ENCODE results near the gene C3. TPM values are rescaled to one million over a fixed set of nuclear protein-coding genes. Genes with fewer than 3 reads are reported as not detected.
"Not testable (repeated sequence)": the region's sequence is repeated elsewhere in the genome, so short reads cannot be mapped to it uniquely, and the experiment has no call there.

C3 gene
- total RNA-seq, 1 donor from 2014 or later, result 1,129 TPM

DNA sequence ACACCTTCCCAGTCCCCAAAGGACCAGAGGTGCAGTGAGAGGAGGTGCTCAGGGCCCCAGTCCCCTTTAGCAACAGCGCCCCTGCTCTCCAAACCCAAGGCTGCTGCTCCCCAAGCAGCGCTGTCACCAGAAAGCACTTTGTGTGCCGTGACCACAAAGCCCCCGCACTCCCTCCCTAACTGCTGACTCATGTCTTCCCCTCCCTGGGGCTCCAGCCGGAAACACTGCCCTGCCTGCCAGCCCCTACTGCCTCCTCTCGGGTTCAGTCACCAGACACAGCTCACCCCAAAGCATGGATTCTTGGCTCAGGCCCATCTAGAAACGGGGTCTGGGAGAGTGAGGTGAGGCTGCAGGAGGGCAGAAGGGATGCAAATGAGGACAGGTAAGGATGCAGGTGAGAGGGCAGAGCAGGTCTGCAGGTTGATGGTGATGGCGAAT, 45.6 kb downstream of the C3 start:
- Histone ChIP-seq H3K27me3 (no peaks in the 10 kb centered on the region), H3K4me1 (no peaks in the 10 kb centered on the region), H3K9me3 (no peaks in the 10 kb centered on the region), H3K36me3 (peaks cover 26% of the 10 kb centered on the region), H3K4me3 (no peak overlapping the region), H3K27ac (no peak overlapping the region)
- ATAC-seq, result peak; percentile 67
- TF ChIP-seq, protein P1, sequence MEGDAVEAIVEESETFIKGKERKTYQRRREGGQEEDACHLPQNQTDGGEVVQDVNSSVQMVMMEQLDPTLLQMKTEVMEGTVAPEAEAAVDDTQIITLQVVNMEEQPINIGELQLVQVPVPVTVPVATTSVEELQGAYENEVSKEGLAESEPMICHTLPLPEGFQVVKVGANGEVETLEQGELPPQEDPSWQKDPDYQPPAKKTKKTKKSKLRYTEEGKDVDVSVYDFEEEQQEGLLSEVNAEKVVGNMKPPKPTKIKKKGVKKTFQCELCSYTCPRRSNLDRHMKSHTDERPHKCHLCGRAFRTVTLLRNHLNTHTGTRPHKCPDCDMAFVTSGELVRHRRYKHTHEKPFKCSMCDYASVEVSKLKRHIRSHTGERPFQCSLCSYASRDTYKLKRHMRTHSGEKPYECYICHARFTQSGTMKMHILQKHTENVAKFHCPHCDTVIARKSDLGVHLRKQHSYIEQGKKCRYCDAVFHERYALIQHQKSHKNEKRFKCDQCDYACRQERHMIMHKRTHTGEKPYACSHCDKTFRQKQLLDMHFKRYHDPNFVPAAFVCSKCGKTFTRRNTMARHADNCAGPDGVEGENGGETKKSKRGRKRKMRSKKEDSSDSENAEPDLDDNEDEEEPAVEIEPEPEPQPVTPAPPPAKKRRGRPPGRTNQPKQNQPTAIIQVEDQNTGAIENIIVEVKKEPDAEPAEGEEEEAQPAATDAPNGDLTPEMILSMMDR (IDR thresholded peaks at IDR 0.05), result no peak
- DNase-seq, result peak; percentile 76
- intact Hi-C loops (cut with DNase I), result no loop called here

DNA sequence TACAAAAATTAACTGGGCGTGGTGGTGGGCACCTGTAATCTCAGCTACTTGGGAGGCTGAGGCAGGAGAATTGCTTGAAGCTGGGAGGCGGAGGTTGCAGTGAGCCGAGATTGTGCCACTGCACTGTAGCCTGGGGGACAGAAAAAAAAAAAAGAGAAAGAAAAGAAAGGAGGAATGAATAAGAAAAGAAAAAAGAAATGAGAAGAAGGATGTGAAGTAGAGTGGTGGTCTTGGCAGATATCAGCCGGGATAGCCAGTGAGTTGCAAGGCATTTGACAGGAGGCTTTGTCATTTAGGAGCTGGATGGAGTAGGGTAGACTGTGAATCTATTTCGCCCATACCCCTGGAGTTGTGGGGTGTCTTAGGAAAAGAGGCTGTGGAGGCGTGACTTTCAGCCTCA, 46.0 kb downstream of the C3 start:
- DNase-seq; H3K4me1 ChIP-seq; H3K9me3 ChIP-seq; H3K4me3 ChIP-seq; ATAC-seq; H3K27me3 ChIP-seq; H3K27ac ChIP-seq; intact Hi-C loops (cut with DNase I): not testable (repeated sequence)
- H3K36me3 ChIP-seq, result peaks cover 21% of the 10 kb centered on the region

DNA sequence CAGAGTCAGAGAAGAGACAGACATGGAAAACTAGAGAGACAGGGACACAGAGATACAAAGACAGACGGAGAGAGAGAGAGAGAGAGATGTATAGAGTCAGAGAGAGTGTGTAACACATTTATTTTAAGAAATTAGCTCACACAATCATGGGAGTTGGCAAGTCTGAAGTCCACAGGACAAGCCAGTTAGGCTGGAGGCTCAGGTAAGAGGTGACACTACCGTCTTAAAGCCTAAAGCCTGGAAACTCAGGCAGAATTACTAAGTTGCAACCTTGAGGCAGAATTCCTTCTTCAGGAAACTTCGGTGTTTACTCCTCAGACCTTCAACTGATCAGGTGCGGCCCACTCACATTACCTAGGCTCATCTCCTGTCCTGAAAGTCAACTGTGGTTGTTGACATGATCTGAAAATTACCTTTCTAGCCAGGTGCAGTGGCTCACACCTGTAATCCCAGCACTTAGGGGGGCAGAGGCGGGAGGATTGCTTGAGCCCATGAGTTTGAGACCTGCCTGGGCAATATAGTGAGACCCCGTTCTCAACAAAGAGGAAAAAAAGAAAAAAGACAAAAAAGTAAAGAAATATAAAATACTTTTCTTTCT, 47.7 kb downstream of the C3 start:
- Histone ChIP-seq H3K4me1 (no peaks in the 10 kb centered on the region), H3K27me3 (no peaks in the 10 kb centered on the region), H3K9me3 (no peaks in the 10 kb centered on the region), H3K4me3 (no peak overlapping the region), H3K36me3 (peaks cover 14% of the 10 kb centered on the region), H3K27ac (no peak overlapping the region)
- intact Hi-C loops (cut with DNase I), result no loop called here
- no peak for DNase-seq
- TF ChIP-seq, protein P1 (IDR thresholded peaks at IDR 0.05), result no peak
- ATAC-seq, result no peak

- no peak overlapping the region for H3K27ac ChIP-seq
- H3K4me3 ChIP-seq, result no peak overlapping the region
- H3K9me3 ChIP-seq, result no peaks in the 10 kb centered on the region
- DNase-seq (no peak), ATAC-seq (no peak)
- TF ChIP-seq, protein P1 (IDR thresholded peaks at IDR 0.05), result no peak
- peaks cover 12% of the 10 kb centered on the region for H3K36me3 ChIP-seq
- no peaks in the 10 kb centered on the region for H3K27me3 ChIP-seq
- intact Hi-C loops (cut with DNase I), result no loop called here
- H3K4me1 ChIP-seq, result no peaks in the 10 kb centered on the region
Observed at GRCh38 chr19:6671960-6672359, 48.5 kb downstream of the C3 start.

GRCh38 chr19:6668691-6669090, 51.8 kb downstream of the C3 start:
- H3K4me3 ChIP-seq, result peak overlapping the region; percentile 35
- H3K4me1 ChIP-seq, result no peaks in the 10 kb centered on the region
- DNase-seq (no peak), ATAC-seq (no peak)
- no peaks in the 10 kb centered on the region for H3K36me3 ChIP-seq
- TF ChIP-seq, protein P1 (IDR thresholded peaks at IDR 0.05), result no peak
- no peak overlapping the region for H3K27ac ChIP-seq
- H3K27me3 ChIP-seq, result no peaks in the 10 kb centered on the region
- intact Hi-C loops (cut with DNase I), result no loop called here
- no peaks in the 10 kb centered on the region for H3K9me3 ChIP-seq

GRCh38 chr19:6667114-6667627, 53.3 kb downstream of the C3 start:
- peak overlapping the region; percentile 5 for H3K4me3 ChIP-seq
- ATAC-seq, result peak; percentile 37

More at GRCh38 chr19:6667114-6667627, 53.3 kb downstream of the C3 start:
- no peaks in the 10 kb centered on the region for H3K9me3 ChIP-seq
- TF ChIP-seq, protein P1 (IDR thresholded peaks at IDR 0.05), result no peak
- no peaks in the 10 kb centered on the region for H3K36me3 ChIP-seq
- intact Hi-C loops (cut with DNase I), result no loop called here
- H3K4me1 ChIP-seq, result no peaks in the 10 kb centered on the region
- peaks cover 3% of the 10 kb centered on the region for H3K27me3 ChIP-seq
- no peak overlapping the region for H3K27ac ChIP-seq
- no peak for DNase-seq
